Endothelial cell (in vitro differentiated cells): Measurements from ENCODE around the gene DUOX1. TPM values are rescaled to one million over a fixed set of nuclear protein-coding genes. Genes with fewer than 3 reads are reported as not detected.
A peak's percentile ranks its signal among the peaks of the same experiment; 100 is the strongest.

Experiments used
- DNase-seq: peaks from one replicate; pipeline ENCODE4 v3.0.0; 2021; ENCODE audit warnings: low spot score
- H3K27ac Mint-ChIP-seq: one replicate; pipeline ENCODE4 v1.8.0; 2021; ENCODE audit warnings: mixed read lengths, inconsistent platforms; ENCODE audit not compliant: unreplicated experiment
- H3K27me3 Mint-ChIP-seq: one replicate; pipeline ENCODE4 v1.8.0; 2021; ENCODE audit warnings: mild to moderate bottlenecking, moderate library complexity, mixed read lengths, inconsistent platforms; ENCODE audit not compliant: unreplicated experiment
- H3K36me3 Mint-ChIP-seq: one replicate; pipeline ENCODE4 v1.8.0; 2021; ENCODE audit warnings: mild to moderate bottlenecking, low read depth, mixed read lengths, inconsistent platforms; ENCODE audit not compliant: unreplicated experiment
- H3K4me1 Mint-ChIP-seq: one replicate; pipeline ENCODE4 v1.8.0; 2021; ENCODE audit warnings: mild to moderate bottlenecking, mixed read lengths, inconsistent platforms; ENCODE audit not compliant: unreplicated experiment
- H3K4me3 Mint-ChIP-seq: one replicate; pipeline ENCODE4 v1.8.0; 2021; ENCODE audit warnings: mild to moderate bottlenecking, mixed read lengths, inconsistent platforms; ENCODE audit not compliant: unreplicated experiment
- H3K9me3 Mint-ChIP-seq: one replicate; pipeline ENCODE4 v1.8.0; 2021; ENCODE audit warnings: mixed read lengths, inconsistent platforms; ENCODE audit not compliant: unreplicated experiment
- CTCF ChIP-seq: fragments of 200-600 bp; sonication (generic); IDR thresholded peaks from one replicate; pipeline ENCODE4 v1.5.0; 2021; ENCODE audit warnings: antibody characterized with exemption; ENCODE audit not compliant: unreplicated experiment
- total RNA-seq: library from RNA; stranded (reverse); fragmentation: NEBNext Ultra II Directional; extraction: Animal tissue kit (Norgen Biotek cat#: 25700); gene quantifications from one replicate; pipeline ENCODE4 v1.2.1, GENCODE V29; 2021; ENCODE audit not compliant: unreplicated experiment

DUOX1 gene
- total RNA-seq, 1 donor from 2014 or later, result not detected

DNA sequence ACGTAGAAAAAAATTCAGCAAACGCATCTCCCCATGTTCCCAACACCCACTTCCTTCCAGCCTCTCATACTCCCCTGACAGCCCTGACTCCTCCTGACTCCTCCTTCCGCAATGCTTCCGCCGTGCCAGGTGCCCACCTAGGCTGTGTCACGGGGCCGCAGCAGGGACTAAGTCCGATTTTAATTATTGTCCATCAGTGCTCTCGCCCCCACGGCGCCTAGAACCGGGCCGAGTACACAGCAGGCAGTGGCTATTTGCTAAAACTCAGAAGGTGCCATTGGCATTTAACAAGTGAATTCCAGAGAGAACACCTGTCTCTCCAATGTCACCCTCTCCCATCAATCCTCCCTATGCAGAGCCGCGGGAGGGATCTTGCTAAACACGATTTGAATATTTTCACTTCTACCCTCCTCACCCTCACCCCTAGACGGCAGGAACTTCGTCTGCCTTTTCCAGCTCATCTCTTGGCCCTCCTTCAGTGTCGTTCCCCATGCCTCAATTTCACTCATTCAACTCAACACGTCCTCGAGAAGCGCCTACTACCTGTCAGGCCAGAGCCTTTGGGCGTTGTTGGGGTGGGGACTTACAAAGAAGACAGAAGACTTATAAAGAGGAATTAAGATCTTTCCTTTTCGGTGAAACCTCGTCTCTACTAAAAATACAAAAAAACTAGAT is 69.5 kb downstream of the DUOX1 start:
- H3K4me3 Mint-ChIP-seq, result no peak overlapping the region
- H3K27me3 Mint-ChIP-seq, result peaks cover 21% of the 10 kb centered on the region
- H3K9me3 Mint-ChIP-seq, result no peaks in the 10 kb centered on the region
- peak overlapping the region; percentile 48 for H3K27ac Mint-ChIP-seq
- TF ChIP-seq CTCF, result no peak
- peaks cover 14% of the 10 kb centered on the region for H3K36me3 Mint-ChIP-seq
- DNase-seq, result no peak
- peaks cover 15% of the 10 kb centered on the region for H3K4me1 Mint-ChIP-seq

DNA sequence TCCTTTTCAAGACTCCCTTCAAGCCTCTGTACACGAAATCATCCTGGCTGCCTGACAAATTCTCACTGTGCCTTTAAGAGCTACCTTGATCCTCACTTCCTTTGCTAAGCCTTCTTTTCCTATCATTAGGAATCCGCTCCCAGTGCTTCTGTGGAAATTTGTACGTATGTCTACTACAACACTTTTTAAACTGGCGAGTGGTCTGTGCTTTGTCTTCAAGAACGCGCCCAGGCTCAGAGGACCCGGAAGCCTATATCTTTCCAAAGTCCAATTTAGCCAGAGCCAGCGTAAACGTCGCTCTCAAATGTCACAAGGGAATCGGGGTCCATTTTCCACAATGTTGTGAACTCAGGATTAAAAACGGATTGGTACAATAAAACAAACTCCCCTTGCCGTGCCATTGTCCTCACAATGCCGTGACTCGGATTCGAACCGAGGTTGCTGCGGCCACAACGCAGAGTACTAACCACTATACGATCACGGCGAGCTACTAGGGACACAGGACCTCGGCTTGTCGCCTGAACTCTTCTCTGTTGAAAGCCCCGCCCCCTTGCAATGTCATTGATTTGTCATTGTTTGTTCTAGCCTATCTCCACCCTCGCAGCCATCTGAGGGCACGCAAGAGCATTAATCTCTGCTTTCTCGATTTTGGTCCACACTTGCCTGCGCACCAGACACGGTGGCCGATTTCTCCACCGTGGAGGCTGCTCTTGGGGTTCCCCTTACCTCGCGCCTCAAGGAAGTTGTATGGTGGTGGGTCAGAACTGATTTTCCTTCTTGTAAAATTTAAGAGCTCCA is 70.4 kb downstream of the DUOX1 start:
- peaks cover 15% of the 10 kb centered on the region for H3K4me1 Mint-ChIP-seq
- DNase-seq, result peak; percentile 96

DNA sequence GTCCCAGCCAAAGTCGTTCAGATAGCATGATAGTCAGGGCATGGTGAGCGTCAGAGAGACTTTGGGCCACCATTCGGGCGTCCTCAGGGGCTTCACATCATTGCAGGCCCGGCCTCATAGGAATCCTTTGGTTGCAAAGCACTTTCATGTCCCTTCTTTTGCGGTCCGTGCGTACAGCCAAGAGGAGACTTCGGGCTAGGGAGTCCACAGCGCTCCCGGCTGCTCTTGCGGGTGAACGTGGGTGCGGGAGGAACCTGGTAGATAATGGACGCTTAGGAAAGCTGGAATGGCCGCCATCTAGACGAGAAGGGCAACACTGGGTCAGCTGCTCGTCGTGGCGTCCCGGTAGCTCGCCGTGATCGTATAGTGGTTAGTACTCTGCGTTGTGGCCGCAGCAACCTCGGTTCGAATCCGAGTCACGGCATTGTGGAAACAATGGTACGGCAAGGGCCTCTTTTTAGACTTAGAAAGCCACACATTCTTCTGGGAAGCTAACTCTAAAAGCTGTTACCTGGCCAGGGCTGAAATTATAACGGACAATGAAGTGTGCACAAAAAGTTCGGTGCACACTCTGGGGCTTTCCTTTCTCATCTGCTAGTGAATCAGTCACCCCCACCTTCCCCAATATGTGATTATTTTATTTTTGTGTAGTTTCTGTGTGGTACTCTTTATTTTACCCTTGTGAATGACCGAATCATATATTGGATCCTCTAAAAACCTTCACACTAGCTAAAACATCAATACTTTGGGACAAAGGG is 71.2 kb downstream of the DUOX1 start:
- peaks cover 15% of the 10 kb centered on the region for H3K4me1 Mint-ChIP-seq
- peaks cover 14% of the 10 kb centered on the region for H3K36me3 Mint-ChIP-seq

More for the DNA sequence above, 70.4 kb downstream of the DUOX1 start:
- H3K27ac Mint-ChIP-seq, result no peak overlapping the region
- peaks cover 14% of the 10 kb centered on the region for H3K36me3 Mint-ChIP-seq
- H3K27me3 Mint-ChIP-seq, result peaks cover 21% of the 10 kb centered on the region
- no peak overlapping the region for H3K4me3 Mint-ChIP-seq
- no peak for TF ChIP-seq CTCF
- no peaks in the 10 kb centered on the region for H3K9me3 Mint-ChIP-seq

DNA sequence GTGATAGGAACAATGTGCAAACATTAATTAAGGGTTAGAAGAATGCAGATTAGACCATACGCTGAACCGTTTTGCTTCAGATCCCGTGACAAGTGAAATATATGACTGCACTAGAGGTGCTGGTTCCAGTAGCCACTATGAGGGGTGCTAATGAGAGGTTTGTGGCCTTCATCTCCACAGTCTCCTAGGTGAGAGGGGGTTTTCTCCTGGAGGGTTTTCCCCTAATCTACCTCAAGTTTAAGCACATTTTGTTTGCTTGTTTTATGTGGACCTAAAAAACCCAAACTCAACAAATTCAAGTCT is 71.7 kb downstream of the DUOX1 start:
- peaks cover 14% of the 10 kb centered on the region for H3K36me3 Mint-ChIP-seq
- H3K27ac Mint-ChIP-seq, result no peak overlapping the region
- peaks cover 21% of the 10 kb centered on the region for H3K27me3 Mint-ChIP-seq
- H3K4me1 Mint-ChIP-seq, result peaks cover 15% of the 10 kb centered on the region
- H3K9me3 Mint-ChIP-seq, result no peaks in the 10 kb centered on the region
- DNase-seq, result no peak
- TF ChIP-seq CTCF, result no peak
- H3K4me3 Mint-ChIP-seq, result no peak overlapping the region

More for the DNA sequence above, 71.2 kb downstream of the DUOX1 start:
- Mint-ChIP-seq H3K4me3 (no peak overlapping the region), H3K27me3 (peaks cover 21% of the 10 kb centered on the region), H3K9me3 (no peaks in the 10 kb centered on the region), H3K27ac (no peak overlapping the region)
- DNase-seq, result peak; percentile 79
- TF ChIP-seq CTCF, result no peak
